ENCODE results near the gene NHLH1.

Gene NHLH1

GRCh38 chr1:160377585-160378206 is 10.8 kb downstream of the NHLH1 start:
- TF ChIP-seq GATA3 (IDR thresholded peaks at IDR 0.05; ENCODE audit: low read depth, low read length), result no peak
- TF ChIP-seq GATA2 (IDR thresholded peaks at IDR 0.05; ENCODE audit: low read depth, low read length), result no peak

GRCh38 chr1:160394673-160395072 is 27.8 kb downstream of the NHLH1 start:
- TF ChIP-seq GATA2 (IDR thresholded peaks at IDR 0.05; ENCODE audit: low read depth, low read length) (no peak), GATA3 (IDR thresholded peaks at IDR 0.05; ENCODE audit: low read depth, low read length) (no peak)

GRCh38 chr1:160397651-160398050 is 30.8 kb downstream of the NHLH1 start:
- TF ChIP-seq GATA2 (IDR thresholded peaks at IDR 0.05; ENCODE audit: low read depth, low read length) (no peak), GATA3 (IDR thresholded peaks at IDR 0.05; ENCODE audit: low read depth, low read length) (no peak)

- TF ChIP-seq GATA3 (IDR thresholded peaks at IDR 0.05; ENCODE audit: low read depth, low read length), result no peak
- no peak for TF ChIP-seq GATA2 (IDR thresholded peaks at IDR 0.05; ENCODE audit: low read depth, low read length)
Measured at GRCh38 chr1:160398823-160399222, 32.0 kb downstream of the NHLH1 start.

- TF ChIP-seq GATA2 (IDR thresholded peaks at IDR 0.05; ENCODE audit: low read depth, low read length) (no peak; the same call in 1 of the 2 replicates), GATA3 (IDR thresholded peaks at IDR 0.05; ENCODE audit: low read depth, low read length) (no peak)
Measured at GRCh38 chr1:160399544-160400222, 32.8 kb downstream of the NHLH1 start.

- TF ChIP-seq GATA2 (IDR thresholded peaks at IDR 0.05; ENCODE audit: low read depth, low read length) (peak; percentile 16; the same call in 1 of the 2 replicates), GATA3 (IDR thresholded peaks at IDR 0.05; ENCODE audit: low read depth, low read length) (no peak)
Measured at GRCh38 chr1:160400223-160400645, 33.4 kb downstream of the NHLH1 start, which contains the start of gene VANGL2. VANGL2 (plus strand) TSS chr1:160400564; CDS start chr1:160415838, 15,274 bp downstream.

- no peak for TF ChIP-seq GATA3 (IDR thresholded peaks at IDR 0.05; ENCODE audit: low read depth, low read length)
- TF ChIP-seq GATA2 (IDR thresholded peaks at IDR 0.05; ENCODE audit: low read depth, low read length), result no peak
Measured at GRCh38 chr1:160400646-160401486, 34.0 kb downstream of the NHLH1 start.

- TF ChIP-seq GATA2 (IDR thresholded peaks at IDR 0.05; ENCODE audit: low read depth, low read length) (no peak), GATA3 (IDR thresholded peaks at IDR 0.05; ENCODE audit: low read depth, low read length) (no peak)
Measured at GRCh38 chr1:160401487-160401805, 34.6 kb downstream of the NHLH1 start.

- no peak for TF ChIP-seq GATA2 (IDR thresholded peaks at IDR 0.05; ENCODE audit: low read depth, low read length)
- no peak for TF ChIP-seq GATA3 (IDR thresholded peaks at IDR 0.05; ENCODE audit: low read depth, low read length)
Measured at GRCh38 chr1:160402001-160402795, 35.3 kb downstream of the NHLH1 start.

- TF ChIP-seq GATA3 (IDR thresholded peaks at IDR 0.05; ENCODE audit: low read depth, low read length), result no peak
- no peak for TF ChIP-seq GATA2 (IDR thresholded peaks at IDR 0.05; ENCODE audit: low read depth, low read length)
Measured at GRCh38 chr1:160403244-160403643, 36.4 kb downstream of the NHLH1 start.

- TF ChIP-seq GATA3 (IDR thresholded peaks at IDR 0.05; ENCODE audit: low read depth, low read length) (no peak), GATA2 (IDR thresholded peaks at IDR 0.05; ENCODE audit: low read depth, low read length) (no peak)
Measured at GRCh38 chr1:160404094-160404493, 37.2 kb downstream of the NHLH1 start.

- TF ChIP-seq GATA3 (IDR thresholded peaks at IDR 0.05; ENCODE audit: low read depth, low read length) (no peak), GATA2 (IDR thresholded peaks at IDR 0.05; ENCODE audit: low read depth, low read length) (no peak)
Measured at GRCh38 chr1:160405331-160405877, 38.5 kb downstream of the NHLH1 start.

Data from SH-SY5Y (cell line).